ENCODE results near the gene TTF2. TPM values are rescaled to one million over a fixed set of nuclear protein-coding genes. Genes with fewer than 3 reads are reported as not detected.

TTF2 gene
- total and polyA plus RNA-seq, 2 of the 8 experiments (the other 6 are each of a cell fraction or from before 2014, with no cell fraction given), result 16.9 to 89.6 TPM

- TF ChIP-seq BRCA1 (IDR thresholded peaks at IDR 0.05; ENCODE audit: low read depth, low read length), result no peak
- no peak for TF ChIP-seq ATF2 (IDR thresholded peaks at IDR 0.05; ENCODE audit: low read length)
- TF ChIP-seq CREB1 (IDR thresholded peaks at IDR 0.05), result no peak
- TF ChIP-seq SP2 (IDR thresholded peaks at IDR 0.05; ENCODE audit: low read length), result no peak
- no peak for TF ChIP-seq POLR2A (IDR thresholded peaks at IDR 0.05; ENCODE audit: control extremely low read depth in 1 of 2, low read depth in 2 of 2, low read length in 2 of 2)
- TF ChIP-seq E2F6 (IDR thresholded peaks at IDR 0.05), result no peak
- no peak overlapping the region for H2BK5ac ChIP-seq (ENCODE audit: low read depth, low read length)
- no peak overlapping the region for H2AFZ ChIP-seq (ENCODE audit: low read length)
- peaks cover 0 to 4% of the 10 kb centered on the region in 2 experiments for H4K20me1 ChIP-seq (replicated peaks in 1 of 2; ENCODE audit: control insufficient read depth in 1 of 2, insufficient read depth in 2 of 2, low read length in 2 of 2)
- no peak for FAIRE-seq
- 85% methylated on average over 2 of the region's 2 CpGs; no CpG with 5 or more reads in 1 of the 2 experiments for WGBS, 2 experiments (ENCODE audit: extremely low coverage in 1 of 2, insufficient coverage in 1 of 2, insufficient read length in 1 of 2, insufficient replicate concordance in 2 of 2, low coverage in 1 of 2, low lambda C conversion rate in 2 of 2, missing lambda C conversion rate in 1 of 2)
- H2BK15ac ChIP-seq (ENCODE audit: low read length), result no peak overlapping the region
- ChIA-PET CTCF (ENCODE audit: partially characterized antibody) (interaction anchor here (0.7 to 4.9 kb wide), 9 partner anchors 9 to 175 kb away, joined by 3 to 43 read pairs (median 4); no protein-coding TSS in a partner anchor), POLR2A (ENCODE audit: partially characterized antibody) (interaction anchor here (0.7 to 2.2 kb wide), 6 partner anchors 8 to 51 kb away, joined by 3 to 6 read pairs (median 4); no protein-coding TSS in a partner anchor)
- H3K4me2 ChIP-seq (ENCODE audit: insufficient read depth in 1 of 2, low read depth in 2 of 2, low read length in 2 of 2), result no peak overlapping the region
- no peak overlapping the region for H3K23ac ChIP-seq (ENCODE audit: insufficient read length)
- no peak overlapping the region for H4K91ac ChIP-seq (replicated peaks; ENCODE audit: insufficient read length, low read length)
- H3K27ac ChIP-seq (ENCODE audit: low read depth, low read length), result no peak overlapping the region
- peaks cover 7 to 73% (median 38%) of the 10 kb centered on the region in 4 experiments for H3K36me3 ChIP-seq (ENCODE audit: control insufficient read depth in 2 of 4, insufficient read depth in 4 of 4, low read length in 3 of 4)
- H3K79me1 ChIP-seq (ENCODE audit: low read depth, low read length), result no peaks in the 10 kb centered on the region
- no peak overlapping the region for H2BK12ac ChIP-seq (ENCODE audit: low read depth, low read length)
- no peak overlapping the region for H2AK5ac ChIP-seq (ENCODE audit: low read depth, low read length)
- no peak overlapping the region for H3K18ac ChIP-seq (ENCODE audit: extremely low read depth, low read length)
- peaks cover 2 to 5% (median 3%) of the 10 kb centered on the region in 4 experiments; a peak in 4 of 7 replicates for H3K4me1 ChIP-seq (replicated peaks in 1 of 4; ENCODE audit: control insufficient read depth in 3 of 4, insufficient read depth in 4 of 4, low read length in 3 of 4)
- no peaks in the 10 kb centered on the region for H3K79me2 ChIP-seq (ENCODE audit: control insufficient read depth in 1 of 2, insufficient read depth in 2 of 2, low read length in 2 of 2)
- no peak overlapping the region for H3K14ac ChIP-seq (ENCODE audit: insufficient read length)
- no peaks in the 10 kb centered on the region for H3K27me3 ChIP-seq (replicated peaks in 1 of 4; ENCODE audit: control insufficient read depth in 3 of 4, extremely low read depth in 1 of 4, insufficient read depth in 3 of 4, low read length in 3 of 4)
- H2BK120ac ChIP-seq (replicated peaks; ENCODE audit: low read depth, low read length), result no peak overlapping the region
- H3K4me3 ChIP-seq (ENCODE audit: extremely low read depth in 1 of 4, insufficient read depth in 2 of 4, low read depth in 3 of 4, low read length in 4 of 4), result no peak overlapping the region
- H3K9me3 ChIP-seq (ENCODE audit: insufficient read depth in 2 of 2, low read depth in 1 of 2, low read length in 1 of 2), result no peaks in the 10 kb centered on the region
- no peak overlapping the region for H3K56ac ChIP-seq (replicated peaks; ENCODE audit: insufficient read length, low read depth, low read length)
- H2BK20ac ChIP-seq (ENCODE audit: low read length), result no peak overlapping the region
- no peak overlapping the region for H3K9ac ChIP-seq (replicated peaks in 1 of 4; ENCODE audit: extremely low read depth in 1 of 4, low read depth in 3 of 4, low read length in 3 of 4)
- no peak overlapping the region for H3K4ac ChIP-seq (replicated peaks; ENCODE audit: insufficient read length, low read depth, low read length)
- no peak overlapping the region for H4K8ac ChIP-seq (ENCODE audit: extremely low read depth, insufficient read depth, low read length)
- no peak for DNase-seq (ENCODE audit: low read depth in 1 of 2, low spot score in 2 of 2)
- no peaks in the 10 kb centered on the region; the same call in none of the 2 replicates for H3K23me2 ChIP-seq (ENCODE audit: low read depth, low read length)
- no peak overlapping the region for H4K5ac ChIP-seq (ENCODE audit: insufficient read length, low read depth, low read length)
These were observed 50.6 kb downstream of the TTF2 start for GRCh38 chr1:117110774-117111173.
